ENCODE measurements around the gene CCDC146.
"Not testable (repeated sequence)": the region's sequence is repeated elsewhere in the genome, so short reads cannot be mapped to it uniquely, and the experiment has no call there.

CCDC146 gene

DNA sequence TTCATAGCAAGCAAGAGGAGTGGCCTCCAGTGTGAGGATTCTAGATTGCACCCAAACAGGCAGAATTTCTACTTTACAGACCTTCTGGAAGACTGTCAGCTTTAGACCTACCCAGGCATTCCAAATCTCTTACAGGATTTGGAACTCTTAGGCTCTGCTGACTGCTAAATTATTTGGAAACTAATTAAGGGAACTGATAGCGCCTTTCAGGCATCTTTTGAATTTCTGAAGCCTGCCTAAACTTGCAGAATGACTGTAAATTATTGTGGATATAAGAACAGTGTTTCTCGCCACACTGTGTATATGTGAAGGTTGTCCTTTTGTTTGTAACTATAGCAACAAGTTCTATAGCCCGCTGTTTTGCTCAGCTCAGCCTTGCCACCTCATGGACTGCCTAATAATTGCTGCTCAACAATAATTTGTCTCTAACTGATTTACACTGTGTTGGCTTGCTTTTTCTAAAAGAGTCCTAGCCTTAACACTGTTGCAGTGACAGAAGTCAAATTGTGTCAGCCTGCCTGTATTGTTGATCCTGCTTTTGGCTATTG lies 32.6 kb downstream of the CCDC146 start:
- DNase-seq = not testable (repeated sequence)

DNA sequence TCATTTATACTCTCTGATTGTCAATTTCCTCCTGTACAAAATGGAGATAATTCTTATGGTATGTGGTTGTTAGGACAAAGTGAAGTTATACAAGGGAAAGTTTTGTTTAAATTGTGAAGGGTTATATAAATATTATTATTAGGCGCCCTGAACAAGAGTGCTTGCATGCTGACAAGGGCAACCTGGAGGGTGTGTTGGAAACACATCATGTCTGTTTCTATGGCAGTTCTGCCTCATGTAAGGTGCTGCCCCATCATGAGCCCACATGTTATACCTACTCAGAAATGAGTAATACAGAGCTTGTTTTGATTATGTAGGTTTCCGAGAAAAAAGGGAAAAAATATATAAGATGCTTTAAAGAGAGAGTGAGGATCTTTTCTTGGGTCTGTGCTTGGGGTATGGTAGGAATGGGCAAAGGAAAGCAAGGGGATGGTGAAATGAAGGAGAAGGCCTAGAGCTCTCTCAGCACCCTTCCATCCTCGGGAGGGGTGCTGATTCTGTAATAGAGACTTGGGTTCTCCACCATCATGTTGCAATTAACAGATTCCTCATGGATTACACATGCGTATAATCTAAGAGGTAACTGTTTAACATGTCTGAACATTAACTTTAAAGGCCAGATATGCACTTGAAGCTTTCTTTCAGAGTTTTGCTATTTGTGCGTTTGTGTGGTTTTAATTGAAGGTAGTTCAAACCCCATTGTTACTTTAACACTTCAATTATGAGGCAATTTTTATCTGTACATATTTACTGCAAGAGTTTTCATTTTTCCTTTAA lies 33.4 kb downstream of the CCDC146 start:
- DNase-seq = not testable (repeated sequence)

GRCh38 chr7:77157034-77157433 lies 34.6 kb downstream of the CCDC146 start:
- not testable (repeated sequence) for DNase-seq

- no peak for DNase-seq
Observed at GRCh38 chr7:77157446-77157845, 35.0 kb downstream of the CCDC146 start.

- not testable (repeated sequence) for DNase-seq
Observed at GRCh38 chr7:77171073-77171472, 48.7 kb downstream of the CCDC146 start.

- DNase-seq = not testable (repeated sequence)
Observed at GRCh38 chr7:77172437-77173172, 50.2 kb downstream of the CCDC146 start.

- DNase-seq = not testable (repeated sequence)
Observed at GRCh38 chr7:77174418-77174817, 52.0 kb downstream of the CCDC146 start.

DNA sequence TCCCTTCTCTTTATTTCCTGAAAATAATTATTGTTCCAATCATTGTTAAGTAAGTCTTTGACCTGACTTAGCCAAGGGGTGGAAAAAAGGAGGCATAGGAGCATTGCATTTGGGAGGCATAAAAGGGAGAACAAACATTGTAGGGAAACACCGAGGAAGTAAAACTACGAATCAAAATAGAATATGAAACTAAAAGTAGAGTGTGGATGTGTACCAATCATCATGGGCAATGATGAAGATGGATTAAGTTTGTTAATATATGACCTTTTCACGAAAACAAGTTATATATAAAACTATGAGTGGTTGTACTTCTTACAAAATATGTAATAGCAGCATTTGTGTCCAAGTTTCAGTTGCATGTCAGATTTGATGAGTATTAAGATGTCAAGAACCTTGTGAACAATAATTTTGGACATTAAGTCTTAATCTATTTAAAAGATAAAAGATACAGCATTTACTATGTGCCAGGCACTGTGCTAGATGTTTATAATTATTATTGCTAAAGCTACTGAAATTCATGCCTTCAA lies 52.9 kb downstream of the CCDC146 start:
- not testable (repeated sequence) for DNase-seq

DNA sequence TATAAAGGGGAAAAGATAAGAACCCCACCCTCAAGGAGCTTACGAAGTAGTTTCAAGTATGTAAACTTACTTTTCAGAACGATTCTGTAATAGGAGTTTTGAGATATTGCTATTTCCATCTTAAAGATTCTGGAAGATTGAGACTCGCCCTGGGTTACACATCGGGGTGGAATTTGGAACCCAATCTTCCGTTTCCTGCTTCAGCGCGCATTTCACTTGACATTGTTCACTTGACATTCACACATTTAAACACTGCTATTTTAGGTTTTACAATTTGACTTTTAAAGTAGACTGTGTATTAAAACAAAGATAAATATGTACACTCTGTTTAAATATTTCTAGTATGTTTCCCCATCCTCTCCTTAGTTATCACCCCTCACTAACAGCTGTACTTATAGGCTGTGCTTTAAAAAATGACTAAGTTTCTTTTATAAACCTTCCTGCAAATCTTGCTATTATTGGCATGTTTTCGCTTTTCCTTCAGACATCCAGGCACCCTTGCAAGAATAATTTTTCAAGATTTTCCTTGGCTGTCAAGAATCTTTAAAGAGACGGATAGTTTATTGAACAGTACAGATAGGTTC lies 55.0 kb downstream of the CCDC146 start:
- not testable (repeated sequence) for DNase-seq

- DNase-seq = not testable (repeated sequence)
Observed at GRCh38 chr7:77178024-77178423, 55.6 kb downstream of the CCDC146 start.

- no peak for DNase-seq
Observed at GRCh38 chr7:77181015-77181595, 58.7 kb downstream of the CCDC146 start.

- DNase-seq = no peak
Observed at GRCh38 chr7:77181734-77182133, 59.3 kb downstream of the CCDC146 start.

- no peak for DNase-seq
Observed at GRCh38 chr7:77182261-77182660, 59.8 kb downstream of the CCDC146 start.

GRCh38 chr7:77184463-77184862 lies 62.0 kb downstream of the CCDC146 start:
- DNase-seq = no peak

DNA sequence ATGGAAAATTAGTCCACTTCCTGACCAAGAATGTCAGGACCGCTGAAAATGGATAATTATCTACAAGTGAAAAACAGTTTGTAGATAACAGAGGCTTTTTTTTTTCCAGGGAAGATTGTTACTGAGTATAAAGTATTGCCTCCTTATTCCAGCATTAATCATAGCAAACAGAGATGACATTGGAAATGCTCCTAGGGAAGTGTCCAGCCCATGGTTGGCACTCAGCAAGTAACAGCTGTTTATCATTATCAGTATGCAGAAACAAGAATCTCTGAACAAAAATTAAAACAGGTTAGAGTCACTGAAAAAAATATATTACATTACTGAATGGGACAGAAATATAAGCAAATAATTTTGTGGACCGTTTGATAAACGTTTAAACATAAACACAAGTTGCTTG lies 62.6 kb downstream of the CCDC146 start:
- DNase-seq = no peak

GRCh38 chr7:77185866-77186265 lies 63.5 kb downstream of the CCDC146 start:
- no peak for DNase-seq

DNA sequence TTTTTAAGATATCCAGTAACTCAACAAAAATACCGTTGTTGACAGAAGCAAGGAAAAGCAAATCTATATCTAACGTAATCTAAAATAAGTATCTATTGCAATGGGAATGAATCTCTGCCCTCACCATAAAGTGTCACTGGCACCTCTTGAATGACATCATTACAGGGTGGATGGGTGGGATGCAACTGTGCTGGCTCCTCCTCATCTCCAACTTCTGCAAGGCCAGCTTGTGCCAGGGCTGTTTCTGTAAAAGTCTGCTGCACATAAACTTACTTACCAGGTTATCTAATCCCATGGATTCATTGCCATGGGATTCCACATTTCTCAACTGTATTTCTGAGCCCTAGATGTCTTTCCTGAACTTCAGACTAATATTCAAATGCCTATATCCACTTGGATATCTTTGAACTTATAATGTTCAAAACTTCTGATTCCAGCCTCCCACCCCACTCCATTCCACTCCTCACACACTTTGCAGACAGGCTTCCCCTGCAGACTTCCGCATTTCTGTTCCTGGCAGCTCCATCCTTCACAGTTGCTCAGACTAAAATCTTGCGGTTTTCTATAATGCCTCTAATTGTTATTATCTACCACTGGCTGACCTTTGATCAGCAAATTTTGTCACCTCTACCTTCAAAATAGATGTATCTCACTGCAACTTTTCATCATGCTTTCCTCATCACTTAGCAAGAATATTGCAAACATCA lies 66.5 kb downstream of the CCDC146 start:
- no peak for DNase-seq

DNA sequence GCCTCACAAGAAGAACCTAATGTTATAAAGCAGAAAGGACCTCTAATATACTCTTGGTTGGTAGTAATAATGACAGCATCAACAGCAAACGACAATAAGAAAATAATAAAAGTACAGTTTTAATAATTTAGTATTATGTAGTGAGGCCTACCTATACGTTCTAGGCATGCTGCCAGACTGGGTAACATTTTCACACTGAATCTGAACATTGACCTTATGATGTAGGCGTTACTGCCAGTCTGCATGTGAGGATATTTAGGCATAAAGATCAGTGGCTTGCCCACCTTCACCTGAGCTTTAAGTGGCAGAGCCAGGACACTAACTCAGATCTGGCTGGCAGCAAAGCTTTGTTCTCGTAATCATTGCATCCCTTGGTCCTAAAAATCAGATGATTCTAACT lies 74.7 kb downstream of the CCDC146 start:
- no peak for DNase-seq

DNA sequence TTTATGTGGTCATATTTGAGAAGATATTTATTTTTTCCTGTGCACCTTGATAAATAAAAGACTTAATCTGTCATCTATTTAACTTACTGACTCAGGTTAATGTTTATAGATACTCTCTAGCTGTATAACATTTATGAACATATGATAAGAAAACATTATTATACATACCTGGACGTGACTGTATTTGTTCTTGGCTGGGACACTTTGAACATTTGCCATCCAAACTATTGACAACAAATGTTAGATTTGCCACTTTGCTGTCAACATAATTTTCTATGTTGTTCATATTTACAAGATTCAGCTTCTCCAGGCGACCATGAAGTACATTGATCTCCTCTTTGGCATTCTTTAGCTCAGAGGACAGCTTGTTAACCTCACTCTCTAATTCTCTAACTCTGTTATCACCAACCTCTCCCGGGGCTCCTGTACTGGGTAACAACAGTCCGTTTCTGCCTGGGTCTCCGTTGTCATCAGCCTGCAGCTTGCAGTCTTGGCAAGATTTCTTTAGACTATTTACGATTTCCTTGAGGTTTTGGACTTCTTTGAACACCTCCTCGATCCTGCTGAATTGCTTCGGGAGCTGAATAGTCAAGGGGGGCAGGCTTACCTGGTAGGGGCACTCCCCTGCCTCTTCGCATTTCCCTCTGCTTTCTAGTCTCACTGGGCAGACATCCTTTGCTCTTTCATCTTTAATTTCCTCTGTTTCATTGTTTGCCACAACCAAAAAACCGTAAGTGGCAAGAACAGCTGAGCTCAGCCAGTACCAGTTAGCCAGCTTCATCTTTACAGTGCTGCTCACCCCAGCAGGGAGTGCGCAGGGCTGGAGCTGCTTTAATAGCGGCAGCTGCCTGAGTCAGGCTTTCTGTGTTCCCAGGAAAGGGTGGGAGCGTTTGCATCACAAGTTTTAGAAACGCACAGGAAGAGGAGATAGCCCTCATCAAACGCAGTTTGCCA lies 76.9 kb downstream of the CCDC146 start, which contains the start of gene FGL2:
Gene FGL2, minus strand, starts transcription at position 807 of the 954 bp plus-strand sequence. Its CDS starts 26 bp downstream, at position 781.
- no peak for DNase-seq

DNA sequence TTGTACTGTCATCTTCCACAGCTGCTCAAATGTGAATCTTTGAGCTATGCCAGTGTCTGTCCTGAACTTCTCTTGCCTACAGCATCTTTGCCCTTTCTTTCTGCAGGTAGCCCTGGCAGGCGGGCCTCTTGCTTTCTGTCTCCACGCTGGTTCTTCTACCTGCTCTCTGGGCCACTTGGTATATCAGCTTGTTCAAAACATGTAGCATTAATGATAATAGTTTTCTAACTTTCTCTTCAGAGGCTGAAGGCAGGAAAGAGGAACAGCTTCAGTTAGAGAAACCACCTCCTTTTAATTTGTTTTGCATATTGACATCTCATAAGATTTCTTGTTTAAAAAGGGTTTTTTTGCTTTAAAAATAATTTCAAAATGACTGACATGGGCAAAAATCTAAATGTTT lies 78.1 kb downstream of the CCDC146 start:
- DNase-seq = no peak

DNA sequence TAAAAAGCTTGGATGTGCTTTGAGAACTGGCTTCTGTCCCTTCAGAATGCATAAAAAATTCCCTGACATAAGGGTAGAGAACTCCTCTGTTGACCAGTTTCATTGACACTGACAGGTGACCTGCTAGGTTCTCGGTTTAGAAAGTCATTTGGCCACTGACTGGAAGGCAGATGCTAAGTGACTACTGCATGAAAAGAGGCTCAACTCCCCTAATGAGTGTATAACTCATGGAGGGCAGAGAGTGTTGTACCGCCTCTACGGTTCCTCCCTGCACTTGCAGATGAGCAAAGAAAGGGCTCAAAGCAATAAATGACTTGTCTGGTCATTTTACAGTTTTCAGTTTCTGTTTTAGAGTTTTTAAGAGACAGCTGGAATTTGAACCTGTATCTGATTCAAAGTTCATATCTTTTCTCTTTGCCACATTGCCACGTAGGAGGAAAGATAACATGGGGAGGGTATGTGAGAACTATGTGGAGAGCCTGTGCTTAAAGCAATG lies 80.1 kb downstream of the CCDC146 start:
- no peak for DNase-seq
